Measurements from ENCODE around the gene EHMT1.
"Not testable (repeated sequence)": the region's sequence is repeated elsewhere in the genome, so short reads cannot be mapped to it uniquely, and the experiment has no call there.

EHMT1 gene

DNA sequence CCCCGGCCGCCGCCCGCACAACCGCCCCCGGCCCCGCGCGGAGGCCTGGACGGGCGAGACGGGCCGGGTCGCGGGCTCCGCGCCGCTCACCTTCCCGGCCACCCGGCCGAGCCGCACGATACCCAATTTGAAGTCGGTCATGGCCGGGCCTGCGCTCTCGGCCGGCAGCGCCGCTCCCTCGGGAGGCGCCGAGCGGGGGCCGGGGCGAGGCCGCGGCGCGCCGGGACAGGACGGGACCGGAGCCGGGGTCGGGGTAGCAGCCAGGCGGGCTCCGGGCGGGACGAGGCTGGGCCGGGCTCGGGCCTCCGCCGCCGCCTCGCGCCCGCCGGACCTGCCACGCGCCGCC lies 28.7 kb upstream of the EHMT1 start:
- H3K4me3 ChIP-seq (ENCODE audit: low read depth, low read length) = peak overlapping the region; percentile 65
- in situ Hi-C loops (cut with HindIII; ENCODE audit: low sequenced_read_pairs) = no loop called here
- TF ChIP-seq, protein P1, sequence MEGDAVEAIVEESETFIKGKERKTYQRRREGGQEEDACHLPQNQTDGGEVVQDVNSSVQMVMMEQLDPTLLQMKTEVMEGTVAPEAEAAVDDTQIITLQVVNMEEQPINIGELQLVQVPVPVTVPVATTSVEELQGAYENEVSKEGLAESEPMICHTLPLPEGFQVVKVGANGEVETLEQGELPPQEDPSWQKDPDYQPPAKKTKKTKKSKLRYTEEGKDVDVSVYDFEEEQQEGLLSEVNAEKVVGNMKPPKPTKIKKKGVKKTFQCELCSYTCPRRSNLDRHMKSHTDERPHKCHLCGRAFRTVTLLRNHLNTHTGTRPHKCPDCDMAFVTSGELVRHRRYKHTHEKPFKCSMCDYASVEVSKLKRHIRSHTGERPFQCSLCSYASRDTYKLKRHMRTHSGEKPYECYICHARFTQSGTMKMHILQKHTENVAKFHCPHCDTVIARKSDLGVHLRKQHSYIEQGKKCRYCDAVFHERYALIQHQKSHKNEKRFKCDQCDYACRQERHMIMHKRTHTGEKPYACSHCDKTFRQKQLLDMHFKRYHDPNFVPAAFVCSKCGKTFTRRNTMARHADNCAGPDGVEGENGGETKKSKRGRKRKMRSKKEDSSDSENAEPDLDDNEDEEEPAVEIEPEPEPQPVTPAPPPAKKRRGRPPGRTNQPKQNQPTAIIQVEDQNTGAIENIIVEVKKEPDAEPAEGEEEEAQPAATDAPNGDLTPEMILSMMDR (IDR thresholded peaks at IDR 0.05; ENCODE audit: low read depth, low read length, missing control alignments) = no peak
- no peak for DNase-seq (ENCODE audit: low read depth)

DNA sequence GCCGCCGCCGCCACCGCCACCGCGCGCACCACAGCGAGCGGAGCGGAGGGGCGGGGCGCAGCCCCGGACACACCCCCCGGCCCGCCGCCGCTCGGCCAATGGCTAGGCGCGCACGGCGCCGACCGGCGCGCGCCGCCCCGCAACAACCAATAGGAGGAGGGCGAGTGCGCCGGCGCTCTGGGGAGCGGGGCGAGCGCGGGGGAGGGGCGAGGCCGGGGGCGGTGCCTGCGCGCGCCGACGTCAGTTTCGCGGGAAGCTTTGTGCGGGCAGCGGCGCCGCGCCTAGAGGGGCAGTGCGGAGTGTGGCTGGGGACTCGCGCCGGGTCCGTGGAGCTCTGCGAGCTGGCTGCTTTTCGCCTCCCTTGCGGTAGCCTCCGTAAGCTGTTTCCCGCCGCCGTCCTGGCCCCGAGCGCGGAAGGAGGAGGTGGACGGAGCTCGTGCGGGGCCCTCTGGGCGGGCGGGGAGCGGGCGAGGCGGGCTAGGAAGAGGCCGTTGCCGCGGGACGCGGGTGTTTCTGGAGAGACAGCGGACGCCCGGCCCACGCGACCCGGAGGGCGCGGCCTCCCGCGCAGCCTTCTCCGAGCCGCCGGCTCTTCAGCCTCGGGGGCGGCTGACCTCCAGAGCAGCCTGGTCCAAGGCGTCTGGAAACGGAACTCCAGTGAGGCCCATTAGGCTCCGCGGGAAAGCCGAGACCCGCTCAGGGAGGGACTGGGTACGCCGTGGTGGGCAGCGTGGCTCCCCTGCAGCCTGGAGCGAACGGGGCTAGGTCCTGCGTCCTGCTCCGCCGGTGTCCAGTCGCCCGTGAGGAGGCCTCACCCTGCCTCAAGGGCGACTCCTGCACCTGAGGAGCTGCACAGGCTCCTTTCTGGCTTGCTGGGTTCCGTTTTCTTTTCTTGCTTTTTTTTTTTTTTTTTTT lies 28.1 kb upstream of the EHMT1 start, which contains the start of gene ZMYND19:
ZMYND19 (minus strand) TSS at position 44 of the 915 bp plus-strand sequence. CDS start 249 bp downstream, outside the sequence.
- peak within 1 kb of the TSS; percentile 68 for H3K4me3 ChIP-seq (ENCODE audit: low read depth, low read length)
- DNase-seq (ENCODE audit: low read depth) = peak; percentile 55
- in situ Hi-C loops (cut with HindIII; ENCODE audit: low sequenced_read_pairs) = no loop called here
- TF ChIP-seq, protein P1 (IDR thresholded peaks at IDR 0.05; ENCODE audit: low read depth, low read length, missing control alignments) = peak; percentile 2

DNA sequence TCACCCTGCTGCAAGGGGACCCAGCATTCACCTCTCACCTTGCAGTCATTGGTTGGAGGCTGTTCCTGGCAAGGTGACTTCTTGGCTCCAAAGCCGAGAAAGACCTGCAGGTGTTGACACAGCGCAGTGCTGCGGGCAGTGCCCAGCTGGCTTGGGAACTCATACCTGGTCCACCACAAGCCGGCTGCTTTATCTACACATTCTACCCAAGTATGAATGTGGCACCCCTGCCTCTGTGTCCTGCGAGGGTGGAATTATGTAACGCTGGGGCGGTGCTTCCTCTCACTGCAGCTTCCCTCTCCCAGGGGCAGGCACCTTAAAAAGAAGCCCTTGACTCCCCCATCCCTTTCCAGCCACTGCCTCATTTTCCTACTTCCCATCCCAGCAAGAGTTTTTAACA lies 26.0 kb upstream of the EHMT1 start:
- in situ Hi-C loops (cut with HindIII; ENCODE audit: low sequenced_read_pairs) = no loop called here
- TF ChIP-seq, protein P1 (IDR thresholded peaks at IDR 0.05; ENCODE audit: low read depth, low read length, missing control alignments) = no peak
- no peak overlapping the region for H3K4me3 ChIP-seq (ENCODE audit: low read depth, low read length)
- no peak for DNase-seq (ENCODE audit: low read depth)

DNA sequence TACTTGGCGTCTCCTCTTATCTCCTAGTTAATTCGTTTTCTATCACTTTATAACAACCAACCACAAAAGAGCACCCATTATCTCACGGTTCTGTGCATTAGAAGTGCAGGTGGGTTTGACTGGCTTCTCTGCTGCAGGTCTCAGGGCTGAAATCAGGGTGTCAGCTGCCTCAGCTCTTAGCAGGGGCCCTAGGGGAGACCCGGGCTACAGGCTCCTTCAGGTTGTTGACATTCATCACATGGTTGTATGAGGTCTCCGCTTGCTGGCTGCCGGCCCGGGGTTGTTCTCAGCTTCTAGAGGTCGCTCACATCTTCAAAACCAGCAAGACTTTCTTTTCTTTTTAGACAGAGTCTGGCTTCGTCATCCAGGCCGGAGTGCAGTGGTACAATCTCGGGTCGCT lies 25.6 kb upstream of the EHMT1 start:
- in situ Hi-C loops (cut with HindIII; ENCODE audit: low sequenced_read_pairs) = no loop called here
- DNase-seq (ENCODE audit: low read depth) = no peak
- no peak overlapping the region for H3K4me3 ChIP-seq (ENCODE audit: low read depth, low read length)
- TF ChIP-seq, protein P1 (IDR thresholded peaks at IDR 0.05; ENCODE audit: low read depth, low read length, missing control alignments) = no peak

DNA sequence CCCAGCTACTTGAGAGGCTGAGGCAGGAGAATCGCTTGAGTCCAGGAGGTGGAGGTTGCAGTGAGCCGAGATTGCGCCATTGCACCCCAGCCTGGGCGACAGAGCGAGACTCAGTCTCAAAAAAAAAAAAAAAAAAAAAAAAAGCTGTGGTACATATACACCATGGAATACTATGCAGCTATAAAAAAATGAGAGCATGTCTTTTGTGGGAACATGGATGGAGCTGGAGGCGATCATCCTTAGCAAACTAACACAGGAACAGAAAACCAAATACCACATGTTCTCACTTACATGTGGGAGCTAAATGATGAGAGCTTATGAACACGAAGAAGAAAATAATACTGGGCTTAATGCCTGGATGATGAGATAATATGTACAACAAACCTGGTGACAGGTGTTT lies 22.2 kb upstream of the EHMT1 start:
- in situ Hi-C loops (cut with HindIII; ENCODE audit: low sequenced_read_pairs); DNase-seq (ENCODE audit: low read depth); H3K4me3 ChIP-seq (ENCODE audit: low read depth, low read length): not testable (repeated sequence)

DNA sequence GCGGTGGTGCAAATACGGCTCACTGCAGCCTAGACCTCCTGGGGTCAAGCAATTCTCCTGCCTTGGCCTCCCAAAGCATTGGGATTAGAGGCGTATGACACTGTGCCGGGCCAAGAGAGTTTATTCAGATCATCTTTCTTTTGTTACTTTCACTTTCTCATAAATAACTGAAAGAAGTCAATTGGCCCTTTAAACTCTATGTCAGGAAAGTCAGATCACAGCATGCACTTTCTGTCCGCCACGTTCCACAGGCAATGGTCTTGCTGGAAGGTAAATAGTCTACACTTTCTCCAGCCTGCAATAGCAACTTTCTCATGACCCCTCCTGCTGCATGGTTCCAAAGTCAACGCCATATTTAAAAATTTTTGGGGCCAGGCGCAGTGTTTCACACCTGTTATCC lies 19.9 kb upstream of the EHMT1 start:
- in situ Hi-C loops (cut with HindIII; ENCODE audit: low sequenced_read_pairs) = no loop called here
- TF ChIP-seq, protein P1 (IDR thresholded peaks at IDR 0.05; ENCODE audit: low read depth, low read length, missing control alignments) = no peak
- no peak for DNase-seq (ENCODE audit: low read depth)
- H3K4me3 ChIP-seq (ENCODE audit: low read depth, low read length) = no peak overlapping the region

DNA sequence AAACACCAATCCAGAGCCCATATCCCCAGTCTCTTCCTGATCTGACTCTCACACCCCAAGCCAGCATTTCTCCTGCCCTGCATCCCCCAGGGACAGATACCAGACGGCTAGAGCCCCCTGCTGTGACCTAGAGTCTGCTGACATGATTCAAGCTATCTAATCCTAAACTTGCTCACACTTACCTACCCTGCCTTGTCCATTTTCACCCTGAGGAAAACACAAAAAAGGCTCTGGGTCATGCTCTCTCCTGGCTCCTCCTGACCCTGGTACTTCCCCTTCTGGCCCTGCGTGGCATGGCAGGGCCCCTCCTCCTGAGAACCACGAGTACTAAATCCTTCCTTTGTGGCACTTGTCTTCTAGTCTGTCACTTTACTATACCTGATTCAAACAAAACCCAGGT lies 16.1 kb upstream of the EHMT1 start:
- no peak for DNase-seq (ENCODE audit: low read depth)
- TF ChIP-seq, protein P1 (IDR thresholded peaks at IDR 0.05; ENCODE audit: low read depth, low read length, missing control alignments) = no peak
- in situ Hi-C loops (cut with HindIII; ENCODE audit: low sequenced_read_pairs) = no loop called here
- no peak overlapping the region for H3K4me3 ChIP-seq (ENCODE audit: low read depth, low read length)

All from astrocyte of the cerebellum (primary cell).